PC-3 (cell line): Measurements from ENCODE around the gene ITGA1.

Source experiments
- CTCF ChIP-seq: fragments of 300-600 bp; sonication (generic); conservative IDR thresholded peaks from 2 replicates; pipeline ENCODE4 v1.5.1; 2017; ENCODE audit warnings: antibody characterized with exemption, low read depth, mild to moderate bottlenecking, low read length
- EZH2 ChIP-seq: fragments of 300-600 bp; sonication (generic); IDR thresholded peaks from one replicate; pipeline ENCODE4 v1.6.1; 2017; ENCODE audit warnings: antibody characterized with exemption, mild to moderate bottlenecking, low read length; ENCODE audit not compliant: unreplicated experiment
- EZH2phosphoT487 ChIP-seq: fragments of 300-600 bp; sonication (generic); IDR thresholded peaks from 2 replicates; pipeline ENCODE4 v1.6.1; 2018; ENCODE audit warnings: mild to moderate bottlenecking, antibody characterized with exemption, low read length, borderline replicate concordance

GRCh38 chr5:52983731-52984636, 196.3 kb downstream of the ITGA1 start:
- TF ChIP-seq EZH2 (no peak), CTCF (no peak), EZH2phosphoT487 (no peak)
